Measurements from ENCODE around the gene HEG1. TPM values are rescaled to one million over a fixed set of nuclear protein-coding genes. Genes with fewer than 3 reads are reported as not detected.

Gene HEG1
- total RNA-seq, 2 experiments from 2014 or later, result 31.2 to 32.6 TPM

DNA sequence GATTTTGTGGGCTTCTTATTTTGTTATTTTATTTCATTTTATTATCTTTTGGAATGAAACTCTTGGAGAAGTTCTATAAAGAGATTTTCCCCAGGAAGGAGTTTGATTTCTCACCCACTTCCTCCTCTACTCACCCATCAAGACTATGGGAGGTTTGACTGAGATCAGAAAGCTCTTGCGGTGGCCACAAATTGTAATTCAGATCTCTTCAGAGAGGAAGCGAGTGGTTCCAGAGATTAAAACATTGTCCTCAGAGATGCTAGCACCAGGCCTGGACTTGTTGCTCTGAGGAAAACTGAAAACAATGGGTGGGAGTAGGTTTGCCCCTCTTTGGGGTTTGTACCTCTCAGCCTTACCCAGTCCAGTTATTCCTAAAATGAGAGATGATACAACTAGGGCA is 113.2 kb downstream of the HEG1 start:
- CTCF ChIA-PET, result no interaction called here
- no peak overlapping the region for H3K27ac Mint-ChIP-seq

GRCh38 chr3:124941771-124942170 is 114.0 kb downstream of the HEG1 start:
- H3K27ac ChIP-seq (ENCODE audit: low read depth in 1 of 2, low read length in 2 of 2), result no peak overlapping the region
- POLR2A ChIA-PET, result no interaction called here
- H3K36me3 ChIP-seq (ENCODE audit: insufficient read depth, low read length), result no peaks in the 10 kb centered on the region
- DNase-seq (no peak), ATAC-seq (ENCODE audit: poor library complexity) (no peak)
- H3K4me1 ChIP-seq (ENCODE audit: insufficient read depth, low read length), result no peaks in the 10 kb centered on the region
- TF ChIP-seq CTCF (IDR thresholded peaks at IDR 0.05), result no peak
- CTCF ChIA-PET, result no interaction called here
- peaks cover 9% of the 10 kb centered on the region for H3K27me3 Mint-ChIP-seq
- H3K27me3 ChIP-seq (ENCODE audit: control insufficient read depth in 1 of 2, insufficient read depth in 2 of 2, low read length in 2 of 2), result no peaks in the 10 kb centered on the region
- no peak overlapping the region for H3K4me3 Mint-ChIP-seq
- intact Hi-C loops (cut with DNase I, micrococcal nuclease), result no loop called here
- H3K27ac Mint-ChIP-seq, result no peak overlapping the region
- H3K9me3 Mint-ChIP-seq, result no peaks in the 10 kb centered on the region
- H3K4me1 Mint-ChIP-seq (ENCODE audit: low read depth), result no peaks in the 10 kb centered on the region
- no peaks in the 10 kb centered on the region for H3K36me3 Mint-ChIP-seq (ENCODE audit: low read depth)
- H3K9me3 ChIP-seq (ENCODE audit: control insufficient read depth in 1 of 2, insufficient read depth in 1 of 2, low read length in 2 of 2), result no peaks in the 10 kb centered on the region
- no peak overlapping the region for H3K4me3 ChIP-seq (ENCODE audit: low read length)

More for the DNA sequence above, 113.2 kb downstream of the HEG1 start:
- Histone ChIP-seq H3K9me3 (ENCODE audit: control insufficient read depth in 1 of 2, insufficient read depth in 1 of 2, low read length in 2 of 2) (no peaks in the 10 kb centered on the region), H3K36me3 (ENCODE audit: insufficient read depth, low read length) (no peaks in the 10 kb centered on the region), H3K4me1 (ENCODE audit: insufficient read depth, low read length) (no peaks in the 10 kb centered on the region), H3K27me3 (ENCODE audit: control insufficient read depth in 1 of 2, insufficient read depth in 2 of 2, low read length in 2 of 2) (no peaks in the 10 kb centered on the region), H3K4me3 (ENCODE audit: low read length) (no peak overlapping the region), H3K27ac (ENCODE audit: low read depth in 1 of 2, low read length in 2 of 2) (no peak overlapping the region)
- DNase-seq (no peak), ATAC-seq (ENCODE audit: poor library complexity) (no peak)
- intact Hi-C loops (cut with DNase I, micrococcal nuclease), result no loop called here
- TF ChIP-seq CTCF (IDR thresholded peaks at IDR 0.05), result no peak
- Mint-ChIP-seq H3K27me3 (peaks cover 5% of the 10 kb centered on the region), H3K4me1 (ENCODE audit: low read depth) (no peaks in the 10 kb centered on the region), H3K36me3 (ENCODE audit: low read depth) (no peaks in the 10 kb centered on the region), H3K9me3 (no peaks in the 10 kb centered on the region), H3K4me3 (no peak overlapping the region)
- POLR2A ChIA-PET, result no interaction called here

DNA sequence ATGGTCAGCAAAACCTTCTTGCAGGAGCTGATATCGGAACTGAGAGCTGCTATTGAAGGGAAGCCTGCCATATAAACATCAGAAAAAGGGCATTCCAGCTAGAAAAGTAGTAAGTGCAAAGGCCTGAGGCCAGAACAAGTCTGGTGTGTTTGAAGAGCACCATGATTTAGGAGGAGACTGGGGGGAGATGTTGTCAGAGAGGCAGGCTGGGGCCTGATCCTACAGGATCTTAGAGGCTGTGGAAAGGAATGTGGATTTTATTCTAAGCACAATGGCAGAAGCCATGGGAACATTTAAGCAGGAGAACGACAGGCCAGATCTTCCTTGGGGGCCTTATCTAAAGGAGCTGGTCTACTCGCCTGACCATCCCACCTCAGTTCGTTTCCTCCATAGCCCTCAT is 116.1 kb downstream of the HEG1 start:
- Histone ChIP-seq H3K36me3 (ENCODE audit: insufficient read depth, low read length) (no peaks in the 10 kb centered on the region), H3K4me1 (ENCODE audit: insufficient read depth, low read length) (no peaks in the 10 kb centered on the region), H3K27me3 (ENCODE audit: control insufficient read depth in 1 of 2, insufficient read depth in 2 of 2, low read length in 2 of 2) (no peaks in the 10 kb centered on the region), H3K9me3 (ENCODE audit: control insufficient read depth in 1 of 2, insufficient read depth in 1 of 2, low read length in 2 of 2) (no peaks in the 10 kb centered on the region), H3K27ac (ENCODE audit: low read depth in 1 of 2, low read length in 2 of 2) (no peak overlapping the region), H3K4me3 (ENCODE audit: low read length) (no peak overlapping the region)
- no peak for ATAC-seq (ENCODE audit: poor library complexity)
- Mint-ChIP-seq H3K27ac (no peak overlapping the region), H3K4me3 (no peak overlapping the region), H3K4me1 (ENCODE audit: low read depth) (no peaks in the 10 kb centered on the region), H3K9me3 (no peaks in the 10 kb centered on the region), H3K36me3 (ENCODE audit: low read depth) (no peaks in the 10 kb centered on the region), H3K27me3 (peaks cover 16% of the 10 kb centered on the region)
- intact Hi-C loops (cut with DNase I, micrococcal nuclease), result no loop called here
- ChIA-PET CTCF (no interaction called here), POLR2A (no interaction called here)
- TF ChIP-seq CTCF (IDR thresholded peaks at IDR 0.05), result no peak
- DNase-seq, result no peak

Data from CD4-positive, alpha-beta T cell (primary cell).